DND-41 (cell line): ENCODE results near the gene NMT2.

ENCODE experiments used
- ATAC-seq: fragments of 200-7000 bp; cut with Tn5 transposase; 3 replicates; pipeline ENCODE4 v1.9.1; 2021; ENCODE audit warnings: low read depth; ENCODE audit not compliant: insufficient read depth
- DNase-seq: peaks from one replicate; pipeline ENCODE4 v3.0.0-alpha.2; 2020
- H2AFZ ChIP-seq: 2 replicates; pipeline ENCODE4 v1.6.0; 2012; ENCODE audit warnings: low read depth, low read length
- H3K27ac ChIP-seq: 2 replicates; pipeline ENCODE4 v1.5.1; 2012; ENCODE audit warnings: low read length, inconsistent platforms
- H3K27me3 ChIP-seq: fragments of 200-600 bp; sonication (generic); 2 replicates; pipeline ENCODE4 v1.6.0; 2012; ENCODE audit warnings: low read length, mild to moderate bottlenecking, inconsistent platforms; ENCODE audit not compliant: insufficient read depth, poor library complexity
- H3K36me3 ChIP-seq: 2 replicates; pipeline ENCODE4 v1.5.1; 2012; ENCODE audit warnings: low read length, inconsistent platforms; ENCODE audit not compliant: insufficient read depth
- H3K4me1 ChIP-seq: 2 replicates; pipeline ENCODE4 v1.5.1; 2012; ENCODE audit warnings: mild to moderate bottlenecking, low read length; ENCODE audit not compliant: insufficient read depth
- H3K4me2 ChIP-seq: 2 replicates; pipeline ENCODE4 v1.6.0; 2012; ENCODE audit warnings: mild to moderate bottlenecking, moderate library complexity, low read length, inconsistent platforms; ENCODE audit not compliant: insufficient read depth
- H3K4me3 ChIP-seq, 2 experiments: fragments of 200-600 bp in 1 of 2; shearing (Covaris generic) in 1 of 2; 2 replicates each; pipeline ENCODE4 v1.5.1; 2012 to 2016; ENCODE audit warnings: inconsistent platforms in 2 of 2, low read length in 2 of 2, mild to moderate bottlenecking in 2 of 2, low read depth in 1 of 2, moderate library complexity in 1 of 2
- H3K79me2 ChIP-seq: 2 replicates; pipeline ENCODE4 v1.6.0; 2012; ENCODE audit warnings: low read length, inconsistent platforms; ENCODE audit not compliant: insufficient read depth
- H3K9ac ChIP-seq: 2 replicates; pipeline ENCODE4 v1.6.0; 2012; ENCODE audit warnings: low read depth, mild to moderate bottlenecking, inconsistent platforms, low read length, moderate library complexity
- H3K9me3 ChIP-seq: 2 replicates; pipeline ENCODE4 v1.5.1; 2012; ENCODE audit warnings: low read length, moderate library complexity, mild to moderate bottlenecking, inconsistent platforms; ENCODE audit not compliant: insufficient read depth, severe bottlenecking
- H4K20me1 ChIP-seq: 2 replicates; pipeline ENCODE4 v1.6.0; 2012; ENCODE audit warnings: low read length; ENCODE audit not compliant: insufficient read depth
- EZH2 ChIP-seq: IDR thresholded peaks from 3 replicates; pipeline ENCODE4 v1.6.1; 2012; ENCODE audit warnings: borderline replicate concordance, low read depth, mild to moderate bottlenecking, moderate library complexity, low read length, inconsistent platforms; ENCODE audit not compliant: severe bottlenecking
- TF ChIP-seq, protein P1 (sequence below): IDR thresholded peaks from 2 replicates; pipeline ENCODE4 v1.5.1; 2012; ENCODE audit warnings: borderline replicate concordance, low read length, moderate library complexity, mild to moderate bottlenecking; ENCODE audit not compliant: poor library complexity, severe bottlenecking; ENCODE audit errors: extremely low read depth

The NMT2 gene

GRCh38 chr10:15075421-15075820, 93.1 kb downstream of the NMT2 start:
- H3K9me3 ChIP-seq: no peaks in the 10 kb centered on the region
- no peak overlapping the region for H3K4me3 ChIP-seq
- H3K36me3 ChIP-seq: peaks cover 15% of the 10 kb centered on the region; the same call in 1 of the 2 replicates
- H3K9ac ChIP-seq: no peak overlapping the region
- H3K4me1 ChIP-seq: no peaks in the 10 kb centered on the region
- H3K27ac ChIP-seq: no peak overlapping the region
- no peak overlapping the region for H3K4me2 ChIP-seq
- no peaks in the 10 kb centered on the region for H3K79me2 ChIP-seq
- ATAC-seq: no peak
- TF ChIP-seq EZH2: no peak
- TF ChIP-seq, protein P1, sequence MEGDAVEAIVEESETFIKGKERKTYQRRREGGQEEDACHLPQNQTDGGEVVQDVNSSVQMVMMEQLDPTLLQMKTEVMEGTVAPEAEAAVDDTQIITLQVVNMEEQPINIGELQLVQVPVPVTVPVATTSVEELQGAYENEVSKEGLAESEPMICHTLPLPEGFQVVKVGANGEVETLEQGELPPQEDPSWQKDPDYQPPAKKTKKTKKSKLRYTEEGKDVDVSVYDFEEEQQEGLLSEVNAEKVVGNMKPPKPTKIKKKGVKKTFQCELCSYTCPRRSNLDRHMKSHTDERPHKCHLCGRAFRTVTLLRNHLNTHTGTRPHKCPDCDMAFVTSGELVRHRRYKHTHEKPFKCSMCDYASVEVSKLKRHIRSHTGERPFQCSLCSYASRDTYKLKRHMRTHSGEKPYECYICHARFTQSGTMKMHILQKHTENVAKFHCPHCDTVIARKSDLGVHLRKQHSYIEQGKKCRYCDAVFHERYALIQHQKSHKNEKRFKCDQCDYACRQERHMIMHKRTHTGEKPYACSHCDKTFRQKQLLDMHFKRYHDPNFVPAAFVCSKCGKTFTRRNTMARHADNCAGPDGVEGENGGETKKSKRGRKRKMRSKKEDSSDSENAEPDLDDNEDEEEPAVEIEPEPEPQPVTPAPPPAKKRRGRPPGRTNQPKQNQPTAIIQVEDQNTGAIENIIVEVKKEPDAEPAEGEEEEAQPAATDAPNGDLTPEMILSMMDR: no peak
- no peak for DNase-seq
- no peak overlapping the region for H2AFZ ChIP-seq
- no peaks in the 10 kb centered on the region for H4K20me1 ChIP-seq
- H3K27me3 ChIP-seq: no peaks in the 10 kb centered on the region

- no peak overlapping the region for H3K27ac ChIP-seq
- no peaks in the 10 kb centered on the region for H3K79me2 ChIP-seq
- no peak overlapping the region for H2AFZ ChIP-seq
- TF ChIP-seq, protein P1: no peak
- TF ChIP-seq EZH2: no peak
- no peak overlapping the region for H3K4me3 ChIP-seq
- peaks cover 15% of the 10 kb centered on the region; the same call in 1 of the 2 replicates for H3K36me3 ChIP-seq
- H3K9me3 ChIP-seq: no peaks in the 10 kb centered on the region
- no peak overlapping the region for H3K4me2 ChIP-seq
- no peaks in the 10 kb centered on the region for H3K27me3 ChIP-seq
- no peak overlapping the region for H3K9ac ChIP-seq
- DNase-seq (no peak), ATAC-seq (no peak)
- H3K4me1 ChIP-seq: no peaks in the 10 kb centered on the region
- no peaks in the 10 kb centered on the region for H4K20me1 ChIP-seq
These were observed 96.1 kb downstream of the NMT2 start for GRCh38 chr10:15072358-15072757.

- Histone ChIP-seq H3K27me3 (no peaks in the 10 kb centered on the region), H3K36me3 (peaks cover 6% of the 10 kb centered on the region; the same call in 1 of the 2 replicates), H4K20me1 (no peaks in the 10 kb centered on the region), H3K9ac (no peak overlapping the region), H3K9me3 (peaks cover 5% of the 10 kb centered on the region), H2AFZ (no peak overlapping the region), H3K79me2 (no peaks in the 10 kb centered on the region), H3K4me2 (no peak overlapping the region), H3K27ac (no peak overlapping the region), H3K4me3 (no peak overlapping the region), H3K4me1 (no peaks in the 10 kb centered on the region)
- ATAC-seq: no peak
- DNase-seq: no peak
- TF ChIP-seq, protein P1: no peak
- TF ChIP-seq EZH2: no peak
These were observed 99.3 kb downstream of the NMT2 start for GRCh38 chr10:15069230-15069629.

GRCh38 chr10:15068802-15069201, 99.7 kb downstream of the NMT2 start:
- H3K4me2 ChIP-seq: no peak overlapping the region
- H4K20me1 ChIP-seq: no peaks in the 10 kb centered on the region
- no peak overlapping the region for H2AFZ ChIP-seq
- H3K79me2 ChIP-seq: no peaks in the 10 kb centered on the region
- H3K27ac ChIP-seq: no peak overlapping the region
- no peak overlapping the region for H3K9ac ChIP-seq
- no peak for TF ChIP-seq EZH2
- TF ChIP-seq, protein P1: no peak
- no peak overlapping the region for H3K4me3 ChIP-seq
- ATAC-seq (no peak), DNase-seq (no peak)
- no peaks in the 10 kb centered on the region for H3K4me1 ChIP-seq
- H3K9me3 ChIP-seq: peaks cover 5% of the 10 kb centered on the region
- no peaks in the 10 kb centered on the region for H3K27me3 ChIP-seq
- peaks cover 6% of the 10 kb centered on the region; the same call in 1 of the 2 replicates for H3K36me3 ChIP-seq
